SK-N-SH treated with all-trans-retinoic acid at 6 μM for 48 hours (cell line): ENCODE results near the gene SERPINA1.

ENCODE experiments used
- ARNTL ChIP-seq: fragments of 450-650 bp; formaldehyde crosslinking; IDR thresholded peaks from 2 replicates; pipeline ENCODE4 v1.5.0; 2020; ENCODE audit warnings: low read depth, mild to moderate bottlenecking, moderate library complexity, borderline replicate concordance
- CSDC2 ChIP-seq: fragments of 250-450 bp; sonication (Bioruptor Pico); IDR thresholded peaks from 2 replicates; pipeline ENCODE4 v1.5.0; 2020; ENCODE audit warnings: mild to moderate bottlenecking, moderate library complexity
- GLIS3 ChIP-seq: fragments of 250-450 bp; sonication (Bioruptor Pico); IDR thresholded peaks from 2 replicates; pipeline ENCODE4 v1.5.0; 2020; ENCODE audit warnings: mild to moderate bottlenecking, moderate library complexity
- PATZ1 ChIP-seq: fragments of 250-450 bp; sonication (Bioruptor Pico); IDR thresholded peaks from 2 replicates; pipeline ENCODE4 v1.8.0; 2020; ENCODE audit warnings: mild to moderate bottlenecking, moderate library complexity, borderline replicate concordance
- PPARA ChIP-seq: fragments of 250-450 bp; sonication (Bioruptor Pico); IDR thresholded peaks from 2 replicates; pipeline ENCODE4 v1.5.0; 2020; ENCODE audit warnings: mild to moderate bottlenecking, borderline replicate concordance
- RARB ChIP-seq: fragments of 250-450 bp; sonication (Bioruptor Pico); IDR thresholded peaks from 2 replicates; pipeline ENCODE4 v1.8.0; 2021; ENCODE audit warnings: mild to moderate bottlenecking, moderate library complexity
- SNAI2 ChIP-seq: fragments of 250-450 bp; sonication (Bioruptor Pico); IDR thresholded peaks from 2 replicates; pipeline ENCODE4 v1.5.0; 2020; ENCODE audit warnings: mild to moderate bottlenecking, moderate library complexity
- TCF4 ChIP-seq: fragments of 250-450 bp; sonication (Bioruptor Pico); IDR thresholded peaks from 2 replicates; pipeline ENCODE4 v1.8.0; 2021; ENCODE audit warnings: mild to moderate bottlenecking, moderate library complexity, borderline replicate concordance
- ZFP30 ChIP-seq: fragments of 450-650 bp; formaldehyde crosslinking; IDR thresholded peaks from 2 replicates; pipeline ENCODE4 v1.5.0; 2022; ENCODE audit warnings: mild to moderate bottlenecking, moderate library complexity
- ZNF8 ChIP-seq: fragments of 450-650 bp; formaldehyde crosslinking; IDR thresholded peaks from 2 replicates; pipeline ENCODE4 v1.5.0; 2020; ENCODE audit warnings: mild to moderate bottlenecking, moderate library complexity
- TF ChIP-seq, protein P1 (sequence below): fragments of 250-450 bp; sonication (Bioruptor Pico); IDR thresholded peaks from 2 replicates; pipeline ENCODE4 v1.5.1; 2020; ENCODE audit warnings: low read depth, mild to moderate bottlenecking, moderate library complexity

- TF ChIP-seq ARNTL (CRISPR knock-in tag) (no peak), SNAI2 (no peak), RARB (CRISPR knock-in tag) (no peak), ZFP30 (no peak), ZNF8 (CRISPR knock-in tag) (no peak), CSDC2 (CRISPR knock-in tag) (no peak), TCF4 (CRISPR knock-in tag) (no peak), PPARA (CRISPR knock-in tag) (no peak), GLIS3 (CRISPR knock-in tag) (no peak), PATZ1 (CRISPR knock-in tag) (no peak)
- TF ChIP-seq, protein P1, sequence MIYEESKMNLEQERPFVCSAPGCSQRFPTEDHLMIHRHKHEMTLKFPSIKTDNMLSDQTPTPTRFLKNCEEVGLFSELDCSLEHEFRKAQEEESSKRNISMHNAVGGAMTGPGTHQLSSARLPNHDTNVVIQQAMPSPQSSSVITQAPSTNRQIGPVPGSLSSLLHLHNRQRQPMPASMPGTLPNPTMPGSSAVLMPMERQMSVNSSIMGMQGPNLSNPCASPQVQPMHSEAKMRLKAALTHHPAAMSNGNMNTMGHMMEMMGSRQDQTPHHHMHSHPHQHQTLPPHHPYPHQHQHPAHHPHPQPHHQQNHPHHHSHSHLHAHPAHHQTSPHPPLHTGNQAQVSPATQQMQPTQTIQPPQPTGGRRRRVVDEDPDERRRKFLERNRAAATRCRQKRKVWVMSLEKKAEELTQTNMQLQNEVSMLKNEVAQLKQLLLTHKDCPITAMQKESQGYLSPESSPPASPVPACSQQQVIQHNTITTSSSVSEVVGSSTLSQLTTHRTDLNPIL (CRISPR knock-in tag), result no peak
These were observed 20.2 kb downstream of the SERPINA1 start for GRCh38 chr14:94368243-94368590.
